OCI-M1 (cell line): ENCODE data around the gene SPIRE1.

Experiments used
- DNase-seq: peaks from one replicate; lab custom pipeline; 2025; lab: John Stamatoyannopoulos, UW

Gene SPIRE1

GRCh38 chr18:12443551-12443950 lies 214.4 kb downstream of the SPIRE1 start:
- no peak for DNase-seq

DNA sequence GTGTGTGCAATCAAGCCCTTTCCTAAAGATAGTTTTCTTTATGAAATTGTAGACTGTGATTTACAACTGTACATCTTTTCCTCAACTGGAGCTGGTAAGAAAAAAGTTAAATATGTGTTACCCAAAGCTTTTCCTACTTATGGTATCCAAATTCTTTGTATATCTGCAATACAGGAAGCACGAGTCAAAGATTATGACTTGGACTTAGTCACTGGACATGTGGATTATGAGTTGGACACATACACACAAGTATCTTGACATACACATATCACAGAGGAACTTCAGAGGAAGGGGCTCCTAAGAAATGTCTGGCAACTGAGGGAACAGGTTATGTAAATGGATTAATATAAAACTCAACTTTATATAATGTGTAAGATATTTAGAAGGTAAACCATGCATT lies 215.0 kb downstream of the SPIRE1 start:
- no peak for DNase-seq

DNA sequence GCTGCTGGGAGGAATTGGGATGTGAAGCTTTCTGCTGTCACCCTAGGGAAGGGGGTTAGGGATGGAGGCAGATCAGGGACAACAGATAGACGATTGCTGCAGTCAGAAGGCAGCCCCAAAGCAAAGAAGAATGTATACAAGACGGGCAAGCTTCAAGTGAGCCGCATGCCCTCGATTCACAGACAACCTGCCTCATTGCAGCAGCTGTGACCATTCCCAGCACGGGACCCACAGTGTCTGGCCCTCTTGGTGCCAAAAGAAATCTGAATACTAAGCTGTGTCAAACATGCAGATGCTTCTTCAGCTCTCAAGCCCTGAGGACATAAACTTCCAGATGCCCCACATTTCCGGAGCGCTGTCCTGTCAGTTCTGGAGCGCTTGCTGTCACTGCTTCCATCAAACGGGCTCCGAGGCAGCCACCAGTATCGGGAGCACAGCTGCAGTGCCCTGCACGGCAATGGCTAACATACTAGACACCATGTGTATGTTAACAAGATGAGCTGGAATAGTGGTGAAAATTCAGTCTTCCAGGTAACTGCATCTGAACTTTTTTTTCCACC lies 216.4 kb downstream of the SPIRE1 start:
- no peak for DNase-seq

GRCh38 chr18:12438257-12438656 lies 219.7 kb downstream of the SPIRE1 start:
- DNase-seq = no peak

- DNase-seq = no peak
These were observed 222.0 kb downstream of the SPIRE1 start for GRCh38 chr18:12435867-12436266.

- no peak for DNase-seq
These were observed 223.4 kb downstream of the SPIRE1 start for GRCh38 chr18:12434541-12434929.

GRCh38 chr18:12433829-12434540 lies 223.9 kb downstream of the SPIRE1 start:
- no peak for DNase-seq

- DNase-seq = no peak
These were observed 225.0 kb downstream of the SPIRE1 start for GRCh38 chr18:12432881-12433280.

DNA sequence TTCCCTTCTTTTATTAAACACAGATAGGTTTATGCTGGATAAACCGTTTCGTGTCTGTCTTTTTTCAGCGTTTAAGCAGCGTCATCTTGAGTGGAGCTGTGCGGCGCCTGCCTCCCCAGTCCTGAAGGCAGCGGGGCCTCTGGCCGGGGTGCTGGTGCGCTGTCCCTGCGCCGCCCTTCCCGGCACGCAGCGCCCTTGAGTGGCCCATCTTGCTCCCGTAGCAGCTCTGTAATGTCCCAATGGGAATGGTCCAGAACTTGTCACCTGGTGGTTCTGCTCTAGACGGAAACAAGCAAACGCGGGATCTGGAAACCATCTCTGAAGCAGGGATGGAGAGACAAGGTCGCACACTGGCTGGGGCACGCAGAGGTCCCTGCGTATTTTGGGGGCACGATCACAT lies 225.7 kb downstream of the SPIRE1 start:
- DNase-seq = no peak

DNA sequence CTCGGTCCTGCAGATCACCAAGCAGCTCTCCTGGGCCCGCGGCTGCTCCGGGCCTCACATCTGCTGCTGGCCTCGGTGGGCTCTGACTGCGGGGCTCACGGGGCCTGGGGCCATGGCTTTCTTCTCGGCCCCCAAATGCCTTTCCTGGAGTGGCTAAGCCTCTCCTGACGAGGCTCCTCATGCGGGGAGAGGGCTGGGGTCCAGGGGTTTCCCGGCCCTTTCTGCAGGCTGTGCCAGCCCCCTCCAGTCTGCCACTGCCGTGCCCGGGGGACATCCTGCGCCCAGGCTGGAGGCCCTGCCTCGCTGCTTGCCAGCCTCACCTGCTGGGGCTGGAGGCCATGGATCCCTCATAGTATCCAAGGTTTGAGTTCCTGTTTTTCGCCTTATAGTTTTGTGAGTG lies 226.3 kb downstream of the SPIRE1 start:
- no peak for DNase-seq

DNA sequence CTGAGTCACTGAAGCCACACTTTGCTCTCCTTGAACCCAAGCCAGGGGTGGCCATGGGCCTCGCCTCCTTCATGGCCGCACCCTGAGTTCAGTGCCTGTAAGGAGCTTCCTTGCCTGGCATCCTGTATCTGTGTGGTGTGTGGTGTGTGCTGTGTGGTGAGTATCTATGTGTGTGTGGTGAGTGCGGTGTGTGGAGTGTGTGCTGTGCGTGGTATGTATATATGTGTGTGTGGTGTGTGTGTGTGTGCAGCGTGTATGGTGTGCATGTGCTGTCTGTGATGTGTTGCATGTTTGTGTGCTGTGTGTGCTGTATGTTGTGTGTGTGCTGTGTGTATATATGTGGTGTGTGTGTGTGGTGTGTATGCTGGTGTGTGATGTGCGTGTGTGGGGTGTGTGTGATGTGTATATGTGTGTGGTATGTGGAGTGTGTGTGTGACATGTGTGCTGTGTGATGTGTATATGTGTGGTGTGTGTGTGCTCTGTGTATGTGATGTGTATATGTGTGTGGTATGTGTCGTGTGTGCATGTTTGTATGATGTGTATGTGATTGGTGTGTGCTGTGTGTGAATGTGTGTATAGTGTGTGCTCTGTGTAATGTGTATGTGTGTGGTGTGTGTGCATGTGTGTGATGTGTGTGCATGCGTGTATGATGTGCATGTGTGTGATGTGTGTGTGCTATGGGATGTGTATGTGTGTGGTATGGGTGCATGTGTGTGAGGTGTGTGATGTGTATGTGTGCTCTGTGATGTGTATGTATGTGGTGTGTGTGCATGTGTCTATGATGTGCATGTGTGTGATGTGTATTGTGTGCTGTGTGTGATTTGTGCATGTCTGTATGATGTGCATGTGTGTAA lies 227.5 kb downstream of the SPIRE1 start:
- DNase-seq = no peak

DNA sequence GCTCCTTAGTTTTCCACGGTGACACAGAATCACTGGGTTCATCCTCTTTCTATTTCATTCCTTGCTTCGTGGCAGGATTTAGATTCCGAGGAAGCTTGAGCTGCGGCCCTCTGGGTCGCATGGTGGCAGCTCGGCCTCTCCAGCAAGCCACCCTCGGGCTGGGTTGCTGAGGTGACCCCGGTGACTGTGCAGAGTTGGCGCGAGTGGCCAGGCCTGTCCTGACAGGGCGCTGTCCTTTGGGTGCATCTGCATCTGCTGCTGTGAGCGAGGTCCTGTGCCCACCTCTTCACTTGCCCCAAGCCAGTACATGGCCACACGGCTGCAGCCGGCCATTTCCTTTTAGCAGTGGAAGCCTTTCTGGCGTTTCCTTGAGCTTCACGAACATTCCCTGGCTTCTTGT lies 228.4 kb downstream of the SPIRE1 start:
- DNase-seq = no peak

GRCh38 chr18:12428923-12429322 lies 229.0 kb downstream of the SPIRE1 start:
- no peak for DNase-seq

DNA sequence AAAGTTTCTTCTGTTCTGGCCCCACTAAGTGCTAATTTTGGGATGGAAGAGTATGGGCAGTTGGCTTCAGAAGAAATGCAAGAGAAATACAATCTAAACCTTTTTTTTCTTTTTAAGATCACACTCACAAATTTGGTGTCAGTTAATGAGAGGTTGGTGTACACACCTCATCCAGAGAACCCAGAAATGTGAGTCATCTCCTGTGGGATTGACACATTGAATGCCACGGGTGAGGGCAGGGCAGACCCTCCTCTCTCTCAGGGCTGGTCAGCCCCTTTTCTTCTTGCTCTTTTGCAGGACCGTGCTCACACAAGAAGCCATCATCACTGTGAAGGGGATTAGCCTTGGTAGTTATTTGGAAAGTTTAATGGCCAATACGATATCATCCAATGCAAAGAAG lies 231.0 kb downstream of the SPIRE1 start:
- no peak for DNase-seq

- DNase-seq = no peak
These were observed 233.7 kb downstream of the SPIRE1 start for GRCh38 chr18:12424252-12424651.

DNA sequence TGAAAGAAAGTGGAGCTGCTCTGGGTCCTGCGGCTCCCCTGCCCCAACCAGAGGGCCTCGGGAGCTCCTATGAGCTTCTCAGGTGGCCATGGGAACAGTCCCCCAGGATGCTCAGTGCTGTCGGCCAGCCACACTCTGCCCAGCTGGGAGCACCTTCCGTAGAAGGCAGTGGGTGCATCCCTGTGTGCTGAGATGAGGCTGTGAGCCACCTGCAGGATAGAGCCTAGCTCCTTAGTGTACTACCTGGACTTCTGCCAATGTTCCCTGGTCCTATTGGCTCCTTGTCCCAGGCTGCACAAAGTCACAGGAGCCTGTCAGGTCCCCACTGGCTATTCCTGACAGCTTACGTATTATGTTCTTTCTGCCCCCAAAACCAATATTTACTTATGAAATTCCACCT lies 234.1 kb downstream of the SPIRE1 start:
- DNase-seq = no peak

DNA sequence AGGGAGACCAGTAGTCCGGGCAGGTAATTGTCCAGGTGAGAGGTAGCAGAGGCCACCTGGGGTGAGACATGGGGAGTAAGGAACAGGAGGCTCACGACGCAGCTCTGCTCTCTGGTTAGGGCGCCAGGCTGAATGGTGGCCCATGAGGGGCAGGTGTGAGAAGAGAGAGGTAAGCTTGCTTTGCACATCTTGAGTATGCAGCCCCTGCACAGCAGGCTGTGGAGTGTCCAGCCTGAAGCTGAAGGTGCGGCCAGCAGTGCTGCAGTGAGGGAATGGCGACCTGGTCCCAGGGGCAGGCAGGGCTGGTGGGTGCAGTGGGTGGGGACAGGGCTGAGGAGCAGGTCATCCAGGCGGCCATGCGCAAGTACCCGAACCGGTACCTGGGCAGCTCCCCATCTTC lies 234.5 kb downstream of the SPIRE1 start:
- no peak for DNase-seq

- DNase-seq = peak; percentile 49
These were observed 235.0 kb downstream of the SPIRE1 start for GRCh38 chr18:12422936-12423335.

DNA sequence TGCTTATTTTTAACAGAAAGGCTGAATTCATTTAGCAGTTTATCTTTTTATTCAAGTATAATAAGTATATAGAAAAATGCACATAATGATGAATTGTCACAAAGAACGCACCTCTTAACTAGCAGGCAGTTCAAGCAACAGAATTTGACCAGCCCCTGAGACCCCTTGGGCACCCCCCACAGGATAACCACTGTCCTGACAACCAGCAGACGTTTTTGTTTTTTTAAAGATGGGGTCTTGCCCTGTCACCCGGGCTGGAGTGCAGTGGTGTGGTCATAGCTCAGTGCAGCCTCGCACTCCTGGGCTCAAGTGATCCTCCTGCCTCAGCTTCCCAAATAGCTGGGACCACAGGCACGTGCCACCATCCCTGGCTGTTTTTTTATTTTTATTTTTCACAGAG lies 236.2 kb downstream of the SPIRE1 start:
- no peak for DNase-seq

DNA sequence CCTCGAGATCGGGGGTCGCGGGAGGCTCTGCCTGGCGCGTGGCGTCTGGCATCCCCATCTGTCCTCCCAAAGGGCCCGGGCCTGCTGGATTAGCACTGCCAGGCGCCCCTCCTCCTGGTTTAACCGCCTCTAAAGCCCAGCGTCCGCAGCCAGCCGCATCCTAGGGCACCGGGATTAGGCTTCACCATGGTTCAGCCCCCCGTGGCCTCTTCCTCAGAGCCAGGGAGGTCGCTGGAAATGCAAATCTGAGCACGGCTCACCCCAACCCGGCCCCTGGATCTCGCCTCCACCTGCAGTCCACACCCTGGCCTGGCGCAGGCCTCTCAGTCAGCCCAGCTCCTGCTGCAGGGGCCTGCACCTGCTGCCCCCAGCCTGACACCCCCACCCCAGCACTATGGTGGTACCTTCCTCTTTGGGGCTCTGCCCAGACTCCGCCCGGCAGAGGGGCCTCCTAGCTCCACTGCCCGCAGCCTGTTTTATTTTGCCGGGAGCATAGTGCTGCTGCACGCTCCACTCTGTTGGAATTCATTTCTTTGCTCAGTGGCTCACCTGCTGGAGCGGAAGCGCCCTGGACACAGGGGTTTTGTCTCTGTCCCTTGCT lies 237.0 kb downstream of the SPIRE1 start:
- DNase-seq = no peak

DNA sequence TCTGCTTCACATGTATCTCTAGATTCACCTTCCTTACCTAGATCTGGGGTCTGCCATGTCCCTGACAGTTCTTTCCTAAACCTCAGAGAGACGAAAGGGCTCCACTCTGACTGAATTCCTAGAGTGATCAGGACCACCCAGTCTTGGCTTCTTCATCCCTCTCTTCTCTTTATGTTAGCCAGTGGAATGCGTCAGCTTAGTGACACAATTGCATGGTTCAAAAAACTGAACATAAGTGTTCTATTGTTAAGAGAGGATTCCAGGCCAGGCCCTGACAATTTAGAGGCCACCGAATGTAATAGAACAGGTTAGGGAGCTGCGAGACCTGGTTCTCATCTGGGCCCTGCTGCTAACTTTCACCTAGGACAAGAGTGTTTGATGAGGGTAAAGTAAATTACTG lies 240.2 kb downstream of the SPIRE1 start:
- no peak for DNase-seq

GRCh38 chr18:12416098-12416729 lies 241.7 kb downstream of the SPIRE1 start:
- no peak for DNase-seq
